ENCODE results near the gene ERGIC1. TPM values are rescaled to one million over a fixed set of nuclear protein-coding genes. Genes with fewer than 3 reads are reported as not detected.

Gene ERGIC1
- total and polyA plus RNA-seq, 3 donors from 2014 or later = 89.8 to 100.0 (median 94.1) TPM

DNA sequence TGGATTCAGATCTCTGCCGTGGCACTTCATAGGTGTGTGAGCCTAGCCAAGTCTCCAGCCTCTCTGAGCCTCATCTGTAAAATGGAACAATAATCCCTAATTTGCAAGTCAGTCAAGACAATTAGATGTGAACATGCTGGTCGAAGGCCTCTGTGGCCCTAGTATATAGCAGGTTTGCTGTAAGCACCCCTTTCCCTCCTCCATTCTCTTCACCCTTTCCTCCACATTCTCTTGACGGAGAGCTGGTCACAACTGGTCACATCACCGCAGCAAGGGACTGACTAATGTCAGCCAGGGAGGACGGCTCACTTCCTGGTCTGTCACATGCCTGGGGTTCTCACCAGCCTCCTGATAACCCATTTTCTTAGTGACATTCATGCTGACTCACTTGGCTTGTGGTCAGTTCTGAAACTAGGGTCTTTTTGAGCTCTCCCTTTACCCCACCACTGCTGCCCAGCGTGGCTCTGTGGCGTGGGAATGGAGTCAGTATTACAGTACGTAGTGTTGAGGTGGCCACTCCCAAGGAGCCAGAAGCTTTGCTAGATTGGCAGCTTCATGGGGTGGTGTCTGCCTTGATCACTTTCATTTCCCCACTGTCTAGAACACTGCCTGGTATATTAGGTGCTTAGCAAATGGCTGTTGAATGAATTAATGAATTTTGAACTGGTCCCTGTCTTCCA, 47.8 kb downstream of the ERGIC1 start:
- Histone ChIP-seq H3K27me3 (no peaks in the 10 kb centered on the region), H3K4me3 (no peak overlapping the region), H3K4me1 (peaks cover 19% of the 10 kb centered on the region), H3K27ac (no peak overlapping the region), H3K36me3 (ENCODE audit: low read depth, missing control alignments) (no peaks in the 10 kb centered on the region), H3K9me3 (no peaks in the 10 kb centered on the region)
- intact Hi-C loops (cut with DNase I; ENCODE audit: low total_unique reads) = no loop called here
- no peak for DNase-seq
- WGBS, 2 donors = 77 to 85% methylated on average over 8 of the region's 8 CpGs
- TF ChIP-seq, protein P1, sequence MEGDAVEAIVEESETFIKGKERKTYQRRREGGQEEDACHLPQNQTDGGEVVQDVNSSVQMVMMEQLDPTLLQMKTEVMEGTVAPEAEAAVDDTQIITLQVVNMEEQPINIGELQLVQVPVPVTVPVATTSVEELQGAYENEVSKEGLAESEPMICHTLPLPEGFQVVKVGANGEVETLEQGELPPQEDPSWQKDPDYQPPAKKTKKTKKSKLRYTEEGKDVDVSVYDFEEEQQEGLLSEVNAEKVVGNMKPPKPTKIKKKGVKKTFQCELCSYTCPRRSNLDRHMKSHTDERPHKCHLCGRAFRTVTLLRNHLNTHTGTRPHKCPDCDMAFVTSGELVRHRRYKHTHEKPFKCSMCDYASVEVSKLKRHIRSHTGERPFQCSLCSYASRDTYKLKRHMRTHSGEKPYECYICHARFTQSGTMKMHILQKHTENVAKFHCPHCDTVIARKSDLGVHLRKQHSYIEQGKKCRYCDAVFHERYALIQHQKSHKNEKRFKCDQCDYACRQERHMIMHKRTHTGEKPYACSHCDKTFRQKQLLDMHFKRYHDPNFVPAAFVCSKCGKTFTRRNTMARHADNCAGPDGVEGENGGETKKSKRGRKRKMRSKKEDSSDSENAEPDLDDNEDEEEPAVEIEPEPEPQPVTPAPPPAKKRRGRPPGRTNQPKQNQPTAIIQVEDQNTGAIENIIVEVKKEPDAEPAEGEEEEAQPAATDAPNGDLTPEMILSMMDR (IDR thresholded peaks at IDR 0.05) = no peak
- no peak for TF ChIP-seq POLR2A (IDR thresholded peaks at IDR 0.05)

- 89 to 90% methylated on average over 3 of the region's 3 CpGs for WGBS, 2 donors
- Histone ChIP-seq H3K4me3 (no peak overlapping the region), H3K36me3 (ENCODE audit: low read depth, missing control alignments) (no peaks in the 10 kb centered on the region), H3K4me1 (peaks cover 25% of the 10 kb centered on the region), H3K9me3 (no peaks in the 10 kb centered on the region), H3K27ac (no peak overlapping the region), H3K27me3 (no peaks in the 10 kb centered on the region)
- no peak for TF ChIP-seq POLR2A (IDR thresholded peaks at IDR 0.05)
- TF ChIP-seq, protein P1 (IDR thresholded peaks at IDR 0.05) = no peak
- no peak for DNase-seq
- intact Hi-C loops (cut with DNase I; ENCODE audit: low total_unique reads) = no loop called here
Observed at GRCh38 chr5:172883066-172883465, 49.0 kb downstream of the ERGIC1 start.

DNA sequence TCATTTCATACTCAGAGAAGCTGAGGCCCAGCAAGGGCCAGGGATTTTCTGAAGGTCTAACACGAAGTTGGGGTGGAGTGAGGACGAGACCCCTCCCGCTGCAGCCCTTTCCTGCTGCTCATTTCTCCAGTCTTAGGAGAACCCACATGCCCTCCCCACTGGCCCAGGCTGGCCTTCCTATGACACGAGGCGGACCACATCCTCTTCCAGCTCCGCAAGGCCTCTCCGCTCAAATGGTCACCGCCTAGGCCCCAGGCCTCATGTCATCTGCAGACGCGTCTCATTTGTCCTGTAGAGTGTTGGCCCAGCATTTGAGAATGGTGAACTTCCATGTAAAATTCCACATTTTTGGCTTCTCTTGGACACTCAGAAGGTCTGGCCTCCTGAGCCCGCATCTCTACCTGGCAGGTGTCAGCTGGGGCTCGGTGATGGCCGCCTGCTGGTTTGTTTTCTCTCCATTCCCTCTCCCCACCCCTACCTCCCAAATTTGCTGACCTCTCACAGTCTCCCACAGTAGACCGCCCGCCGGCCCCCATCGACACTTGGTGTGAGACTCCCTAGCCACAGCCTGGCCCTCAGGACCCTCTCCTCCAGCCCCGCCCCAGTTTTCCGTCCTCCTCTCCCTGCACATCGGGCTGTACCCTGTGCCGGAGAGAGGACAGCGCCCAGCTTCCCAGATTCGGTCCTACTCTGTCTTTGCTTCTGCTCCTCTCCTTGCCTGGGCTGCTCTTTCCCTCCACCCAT, 51.7 kb downstream of the ERGIC1 start:
- H3K36me3 ChIP-seq (ENCODE audit: low read depth, missing control alignments) = no peaks in the 10 kb centered on the region
- no peak overlapping the region for H3K4me3 ChIP-seq
- H3K4me1 ChIP-seq = peaks cover 18% of the 10 kb centered on the region
- intact Hi-C loops (cut with DNase I; ENCODE audit: low total_unique reads) = no loop called here
- no peak overlapping the region for H3K27ac ChIP-seq
- DNase-seq = no peak
- WGBS, 2 donors = 91 to 93% methylated on average over 21 to 23 of the region's 23 CpGs
- no peak for TF ChIP-seq POLR2A (IDR thresholded peaks at IDR 0.05)
- TF ChIP-seq, protein P1 (IDR thresholded peaks at IDR 0.05) = no peak
- no peaks in the 10 kb centered on the region for H3K27me3 ChIP-seq
- no peaks in the 10 kb centered on the region for H3K9me3 ChIP-seq

DNA sequence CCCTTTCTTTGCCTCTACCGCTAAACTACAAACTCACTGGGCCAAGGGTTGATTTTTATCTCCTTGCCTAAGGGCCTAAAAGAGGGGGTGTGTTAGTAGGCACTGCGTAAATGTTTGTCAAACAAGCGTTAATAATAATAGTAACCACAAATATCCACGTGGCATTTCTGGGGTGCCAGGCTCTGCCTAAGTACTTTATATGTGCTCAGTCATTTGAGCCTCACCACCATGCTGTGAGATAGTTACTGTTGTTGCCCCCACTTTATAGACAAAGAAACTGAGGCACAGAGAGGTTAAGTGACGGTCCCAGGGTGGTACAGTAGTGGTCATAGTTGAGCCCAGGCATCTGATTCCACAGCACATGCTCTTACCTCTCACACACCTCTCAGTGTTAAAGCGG, 52.4 kb downstream of the ERGIC1 start:
- WGBS, 2 donors = 91 to 96% methylated on average over 6 of the region's 6 CpGs
- no peak overlapping the region for H3K4me3 ChIP-seq
- no peaks in the 10 kb centered on the region for H3K9me3 ChIP-seq
- intact Hi-C loops (cut with DNase I; ENCODE audit: low total_unique reads) = no loop called here
- H3K27ac ChIP-seq = peak overlapping the region; percentile 64 to 81
- DNase-seq = no peak
- no peaks in the 10 kb centered on the region for H3K36me3 ChIP-seq (ENCODE audit: low read depth, missing control alignments)
- TF ChIP-seq, protein P1 (IDR thresholded peaks at IDR 0.05) = no peak
- TF ChIP-seq POLR2A (IDR thresholded peaks at IDR 0.05) = no peak
- no peaks in the 10 kb centered on the region for H3K27me3 ChIP-seq
- H3K4me1 ChIP-seq = peaks cover 20% of the 10 kb centered on the region

Data from testis (tissue), 3 donors.